Fibroblast of lung (primary cell): ENCODE results near the gene FAM13C.

Experiments used
- EZH2 ChIP-seq: IDR thresholded peaks from 2 replicates; pipeline ENCODE4 v1.5.1; 2012; ENCODE audit warnings: low read length, control low read depth, mild to moderate bottlenecking; ENCODE audit errors: missing control alignments
- TF ChIP-seq, protein P1 (sequence below), 2 donors: IDR thresholded peaks in 1 of 2; conservative IDR thresholded peaks in 1 of 2; 1 replicate in 1 of 2; 2 replicates in 1 of 2; pipeline ENCODE4 v1.5.1; 2011 to 2012; ENCODE audit warnings: low read length in 2 of 2, control low read depth in 1 of 2, inconsistent platforms in 1 of 2, low read depth in 1 of 2, mild to moderate bottlenecking in 1 of 2

DNA sequence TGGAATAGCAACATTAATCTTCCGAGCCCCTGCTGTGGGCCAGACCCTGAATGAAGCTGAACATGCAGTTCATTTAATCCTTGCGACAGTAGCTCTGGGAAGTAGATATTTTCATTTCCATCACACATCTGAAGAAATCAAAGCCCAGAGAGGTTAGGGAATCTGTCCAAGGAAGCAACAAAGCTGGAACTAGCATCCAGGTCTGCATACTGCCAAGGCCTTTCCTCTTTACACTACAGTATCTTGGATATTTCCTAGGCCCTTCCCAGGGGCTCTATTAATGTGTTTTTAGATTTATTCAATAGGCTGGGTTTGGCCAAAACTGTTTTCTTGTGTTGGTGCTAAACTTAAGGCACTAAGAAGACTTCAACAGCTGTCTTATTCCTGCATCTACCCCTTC lies 48.1 kb downstream of the FAM13C start:
- TF ChIP-seq, protein P1, sequence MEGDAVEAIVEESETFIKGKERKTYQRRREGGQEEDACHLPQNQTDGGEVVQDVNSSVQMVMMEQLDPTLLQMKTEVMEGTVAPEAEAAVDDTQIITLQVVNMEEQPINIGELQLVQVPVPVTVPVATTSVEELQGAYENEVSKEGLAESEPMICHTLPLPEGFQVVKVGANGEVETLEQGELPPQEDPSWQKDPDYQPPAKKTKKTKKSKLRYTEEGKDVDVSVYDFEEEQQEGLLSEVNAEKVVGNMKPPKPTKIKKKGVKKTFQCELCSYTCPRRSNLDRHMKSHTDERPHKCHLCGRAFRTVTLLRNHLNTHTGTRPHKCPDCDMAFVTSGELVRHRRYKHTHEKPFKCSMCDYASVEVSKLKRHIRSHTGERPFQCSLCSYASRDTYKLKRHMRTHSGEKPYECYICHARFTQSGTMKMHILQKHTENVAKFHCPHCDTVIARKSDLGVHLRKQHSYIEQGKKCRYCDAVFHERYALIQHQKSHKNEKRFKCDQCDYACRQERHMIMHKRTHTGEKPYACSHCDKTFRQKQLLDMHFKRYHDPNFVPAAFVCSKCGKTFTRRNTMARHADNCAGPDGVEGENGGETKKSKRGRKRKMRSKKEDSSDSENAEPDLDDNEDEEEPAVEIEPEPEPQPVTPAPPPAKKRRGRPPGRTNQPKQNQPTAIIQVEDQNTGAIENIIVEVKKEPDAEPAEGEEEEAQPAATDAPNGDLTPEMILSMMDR (conservative IDR thresholded peaks at IDR 0.05 in 1 of 2, IDR thresholded peaks at IDR 0.05 in 1 of 2; ENCODE audit: low read depth in 1 of 2, low read length in 2 of 2): no peak
- no peak for TF ChIP-seq EZH2
